HG03095 (cell line): Measurements from ENCODE around the gene ATG101.
A peak's percentile ranks its signal among the peaks of the same experiment; 100 is the strongest.

Experiments
- ATAC-seq: cut with Tn5 transposase; IDR thresholded peaks from one replicate; pipeline ENCODE4 v1.9.1; 2021; ENCODE audit warnings: moderate library complexity; ENCODE audit not compliant: unreplicated experiment

Gene ATG101

GRCh38 chr12:52069327-52070184 is at the start of gene ATG101:
Gene ATG101 (plus strand): TSS chr12:52069978. CDS start chr12:52073651, 3,673 bp downstream.
- peak; percentile 92 for ATAC-seq

- no peak for ATAC-seq
Measured at GRCh38 chr12:52020539-52021336, 49.0 kb upstream of the ATG101 start.

- ATAC-seq: no peak
Measured at GRCh38 chr12:52022841-52023181, 47.0 kb upstream of the ATG101 start.

GRCh38 chr12:52023182-52023975 is 46.4 kb upstream of the ATG101 start:
- ATAC-seq: no peak

- ATAC-seq: no peak
Measured at GRCh38 chr12:52023976-52024688, 45.6 kb upstream of the ATG101 start.

GRCh38 chr12:52024845-52025230 is 44.9 kb upstream of the ATG101 start:
- ATAC-seq: no peak

- no peak for ATAC-seq
Measured at GRCh38 chr12:52026263-52026662, 43.5 kb upstream of the ATG101 start.

- ATAC-seq: no peak
Measured at GRCh38 chr12:52027085-52027843, 42.5 kb upstream of the ATG101 start.

- ATAC-seq: no peak
Measured at GRCh38 chr12:52029685-52030084, 40.1 kb upstream of the ATG101 start.

GRCh38 chr12:52032446-52032803 is 37.4 kb upstream of the ATG101 start:
- no peak for ATAC-seq

GRCh38 chr12:52032804-52033445 is 36.9 kb upstream of the ATG101 start:
- peak; percentile 83 for ATAC-seq

GRCh38 chr12:52033446-52034140 is 36.2 kb upstream of the ATG101 start:
- ATAC-seq: no peak

GRCh38 chr12:52035190-52035589 is 34.6 kb upstream of the ATG101 start:
- no peak for ATAC-seq

- no peak for ATAC-seq
Measured at GRCh38 chr12:52035926-52036325, 33.9 kb upstream of the ATG101 start.

- ATAC-seq: peak; percentile 51
Measured at GRCh38 chr12:52036587-52037171, 33.1 kb upstream of the ATG101 start.

GRCh38 chr12:52037248-52037861 is 32.4 kb upstream of the ATG101 start:
- no peak for ATAC-seq

- no peak for ATAC-seq
Measured at GRCh38 chr12:52038447-52038846, 31.3 kb upstream of the ATG101 start.

GRCh38 chr12:52041035-52041434 is 28.7 kb upstream of the ATG101 start:
- no peak for ATAC-seq
